ENCODE results near the gene TNIP2.

Gene TNIP2

GRCh38 chr4:2712261-2712842 is 43.8 kb downstream of the TNIP2 start:
- peak; percentile 36; the same call in 1 of the 2 replicates for TF ChIP-seq CTCF (IDR thresholded peaks at IDR 0.05; ENCODE audit: borderline replicate concordance, insufficient read depth, low read depth, low read length)
- no peak overlapping the region for H3K4me3 ChIP-seq (ENCODE audit: low read depth, low read length)

DNA sequence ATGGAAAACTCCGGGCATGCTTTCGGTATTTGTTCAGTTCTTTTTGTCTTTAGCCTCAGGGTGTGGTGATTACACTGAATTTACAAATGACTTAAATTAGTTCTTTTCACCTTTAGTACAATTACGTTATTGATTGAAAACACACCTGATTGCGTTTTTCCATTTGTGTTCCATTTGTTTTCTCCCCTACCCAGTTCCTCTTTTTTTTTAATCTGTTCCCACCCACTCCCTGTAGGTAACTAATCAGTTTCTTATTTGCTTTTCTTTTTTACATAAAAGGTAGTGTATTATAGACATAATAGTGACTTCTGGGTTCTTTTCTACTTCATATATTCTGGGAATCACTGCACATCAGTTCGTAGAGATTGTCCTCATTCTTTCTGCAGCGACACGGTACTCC is 53.4 kb downstream of the TNIP2 start:
- no peak overlapping the region for H3K4me3 ChIP-seq (ENCODE audit: low read depth, low read length)
- TF ChIP-seq CTCF (IDR thresholded peaks at IDR 0.05; ENCODE audit: borderline replicate concordance, insufficient read depth, low read depth, low read length) = no peak

DNA sequence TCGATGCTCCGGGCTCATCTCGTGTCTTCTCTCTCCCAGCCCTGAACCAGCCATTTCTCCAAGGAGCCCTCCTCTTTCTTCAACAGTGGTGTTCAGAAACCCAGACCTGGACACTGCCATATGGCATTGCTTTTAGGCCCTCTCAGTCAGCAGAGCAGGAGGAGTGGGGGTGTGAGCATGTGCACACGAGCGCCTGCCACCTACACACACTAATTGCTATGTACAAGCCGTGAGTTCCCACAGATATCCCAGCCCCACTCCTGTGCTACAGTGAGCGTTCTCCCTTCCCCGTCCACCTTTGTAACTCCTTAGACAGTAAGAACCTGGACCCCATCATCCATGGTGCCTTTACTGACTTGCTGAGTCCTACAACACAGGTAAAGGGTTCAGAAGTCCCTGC is 53.8 kb downstream of the TNIP2 start:
- no peak for TF ChIP-seq CTCF (IDR thresholded peaks at IDR 0.05; ENCODE audit: borderline replicate concordance, insufficient read depth, low read depth, low read length)
- no peak overlapping the region for H3K4me3 ChIP-seq (ENCODE audit: low read depth, low read length)

DNA sequence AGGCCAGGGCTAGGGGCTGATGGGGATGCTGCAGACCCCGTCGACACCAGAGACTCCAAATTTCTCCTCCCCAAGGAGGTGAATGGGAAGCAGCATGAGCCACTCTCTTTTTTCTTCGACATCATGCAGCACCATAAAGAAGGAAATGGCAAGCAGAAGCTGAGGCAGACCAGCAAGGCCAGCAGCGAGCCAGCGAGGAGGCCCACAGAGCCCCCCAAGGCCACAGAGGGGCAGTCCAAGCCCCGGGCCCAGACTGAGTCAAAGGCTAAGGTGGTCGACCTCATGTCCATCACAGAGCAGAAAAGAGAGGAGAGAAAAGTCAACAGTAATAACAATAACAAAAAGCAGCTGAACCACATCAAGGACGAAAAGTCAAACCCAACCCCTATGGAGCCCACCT is 56.1 kb downstream of the TNIP2 start:
- H3K4me3 ChIP-seq (ENCODE audit: low read depth, low read length) = no peak overlapping the region
- no peak for TF ChIP-seq CTCF (IDR thresholded peaks at IDR 0.05; ENCODE audit: borderline replicate concordance, insufficient read depth, low read depth, low read length)

- no peak overlapping the region for H3K4me3 ChIP-seq (ENCODE audit: low read depth, low read length)
- no peak for TF ChIP-seq CTCF (IDR thresholded peaks at IDR 0.05; ENCODE audit: borderline replicate concordance, insufficient read depth, low read depth, low read length)
Measured at GRCh38 chr4:2699534-2699933, 56.6 kb downstream of the TNIP2 start.

DNA sequence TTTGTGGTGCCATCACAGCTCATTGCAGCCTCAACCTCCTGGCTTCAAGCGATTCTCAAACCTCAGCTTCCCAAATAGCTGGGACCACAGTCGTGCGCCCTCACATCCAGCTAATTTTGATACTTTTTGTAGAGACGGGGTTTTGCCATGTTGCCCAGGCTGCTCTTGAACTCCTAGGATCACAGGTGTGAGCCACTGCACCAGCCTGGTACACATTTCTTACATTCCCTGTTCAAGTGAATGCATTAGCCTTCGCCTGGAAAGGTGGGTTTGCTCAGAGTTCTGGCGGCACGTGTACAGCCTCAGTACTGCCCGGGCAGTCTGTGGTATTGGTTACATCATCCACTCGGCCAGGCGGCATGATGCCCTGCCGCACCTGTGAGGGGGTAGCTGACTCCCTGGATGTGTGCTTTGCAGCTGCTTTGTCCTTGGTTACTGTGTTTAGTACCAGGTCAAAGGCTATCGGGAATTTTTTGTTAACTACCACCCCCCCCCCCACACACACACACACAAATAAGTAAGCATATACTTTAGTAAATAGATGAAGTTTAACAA is 57.1 kb downstream of the TNIP2 start:
- no peak for TF ChIP-seq CTCF (IDR thresholded peaks at IDR 0.05; ENCODE audit: borderline replicate concordance, insufficient read depth, low read depth, low read length)
- H3K4me3 ChIP-seq (ENCODE audit: low read depth, low read length) = no peak overlapping the region

GRCh38 chr4:2698504-2698903 is 57.6 kb downstream of the TNIP2 start:
- TF ChIP-seq CTCF (IDR thresholded peaks at IDR 0.05; ENCODE audit: borderline replicate concordance, insufficient read depth, low read depth, low read length) = no peak
- H3K4me3 ChIP-seq (ENCODE audit: low read depth, low read length) = no peak overlapping the region
